Effector CD4-positive, alpha-beta T cell (primary cell): Measurements from ENCODE around the gene LRRC32.

ENCODE experiments used
- DNase-seq: peaks from one replicate; pipeline ENCODE4 v3.0.0-alpha.2; 2020

Gene LRRC32

DNA sequence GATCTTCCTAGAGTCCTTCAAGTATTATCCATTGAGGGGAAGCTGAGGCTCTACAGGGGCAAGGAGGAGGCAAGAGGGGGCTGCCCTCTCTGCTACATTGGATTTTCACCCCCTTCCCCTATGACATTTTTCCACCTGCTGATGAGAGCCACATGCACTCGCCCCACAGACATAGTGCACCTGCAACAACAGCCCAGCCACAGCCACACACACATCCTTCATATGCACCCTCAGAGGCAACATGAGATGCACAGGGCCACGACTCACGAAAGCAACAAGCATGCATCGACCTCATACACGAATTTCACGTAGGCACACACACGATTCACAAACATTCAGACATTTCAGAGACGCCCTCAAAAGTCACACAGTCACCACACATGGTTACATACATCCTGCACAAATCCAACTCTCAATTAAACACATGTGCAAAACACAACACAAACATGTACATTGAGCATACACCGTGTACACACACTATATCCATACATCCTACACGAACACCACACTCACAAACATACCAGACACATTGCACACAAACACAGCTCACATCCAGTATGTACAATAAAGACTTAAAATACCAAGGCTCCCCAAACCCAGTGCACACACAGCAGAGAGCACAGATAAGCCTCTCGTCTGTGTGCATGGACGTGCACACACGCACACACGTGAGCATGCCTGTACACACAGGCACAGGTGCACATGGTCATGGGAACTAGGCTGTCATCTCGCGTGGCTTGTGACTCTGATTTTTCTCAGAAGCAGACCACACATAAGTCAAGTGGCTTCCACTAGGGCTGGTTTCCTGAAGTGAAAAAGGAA, 6.3 kb upstream of the LRRC32 start:
- DNase-seq, result no peak

DNA sequence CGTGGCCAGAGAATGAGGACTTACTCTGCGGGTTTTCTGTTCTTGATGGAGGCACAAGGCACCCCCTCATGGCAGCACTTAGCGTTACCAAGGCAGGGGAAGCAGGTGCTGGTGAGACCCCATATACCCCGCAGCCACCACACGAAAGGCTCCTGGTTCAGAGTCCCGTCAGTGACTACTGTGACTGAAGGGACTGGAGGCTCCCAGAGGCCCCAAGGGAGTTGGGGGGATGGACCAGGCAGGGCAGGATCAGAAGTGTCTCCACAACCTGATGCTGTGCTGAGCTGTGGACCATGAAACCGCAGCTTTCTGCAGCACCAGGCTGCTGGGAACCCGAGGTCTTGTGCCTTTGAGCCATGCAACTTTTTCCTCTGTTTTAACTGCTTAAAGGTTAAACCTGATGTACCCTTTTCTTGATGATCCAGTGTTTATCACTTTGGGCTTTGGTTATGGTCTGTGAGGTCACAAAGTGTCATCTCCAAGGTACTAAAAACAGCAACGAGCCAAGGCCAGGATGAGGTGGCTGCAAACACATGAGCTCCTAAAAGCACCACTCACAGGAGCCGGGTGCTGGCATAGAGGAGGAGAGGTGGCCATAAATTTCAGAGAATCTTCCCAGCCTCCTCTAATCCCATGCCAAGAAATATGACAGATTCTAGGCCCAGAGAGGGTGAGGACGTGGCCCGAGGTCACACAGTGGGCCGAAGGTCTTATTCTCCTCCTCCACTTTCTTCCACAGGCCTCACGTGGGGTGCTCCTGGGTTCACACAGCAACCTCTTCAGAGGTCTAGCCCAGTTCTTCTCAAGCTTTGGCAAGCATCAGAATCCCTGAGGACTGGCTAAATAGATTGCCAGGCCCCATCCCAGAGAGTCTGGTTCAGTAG, 4.2 kb upstream of the LRRC32 start:
- no peak for DNase-seq

GRCh38 chr11:76673176-76674142, 2.9 kb upstream of the LRRC32 start:
- DNase-seq, result no peak

DNA sequence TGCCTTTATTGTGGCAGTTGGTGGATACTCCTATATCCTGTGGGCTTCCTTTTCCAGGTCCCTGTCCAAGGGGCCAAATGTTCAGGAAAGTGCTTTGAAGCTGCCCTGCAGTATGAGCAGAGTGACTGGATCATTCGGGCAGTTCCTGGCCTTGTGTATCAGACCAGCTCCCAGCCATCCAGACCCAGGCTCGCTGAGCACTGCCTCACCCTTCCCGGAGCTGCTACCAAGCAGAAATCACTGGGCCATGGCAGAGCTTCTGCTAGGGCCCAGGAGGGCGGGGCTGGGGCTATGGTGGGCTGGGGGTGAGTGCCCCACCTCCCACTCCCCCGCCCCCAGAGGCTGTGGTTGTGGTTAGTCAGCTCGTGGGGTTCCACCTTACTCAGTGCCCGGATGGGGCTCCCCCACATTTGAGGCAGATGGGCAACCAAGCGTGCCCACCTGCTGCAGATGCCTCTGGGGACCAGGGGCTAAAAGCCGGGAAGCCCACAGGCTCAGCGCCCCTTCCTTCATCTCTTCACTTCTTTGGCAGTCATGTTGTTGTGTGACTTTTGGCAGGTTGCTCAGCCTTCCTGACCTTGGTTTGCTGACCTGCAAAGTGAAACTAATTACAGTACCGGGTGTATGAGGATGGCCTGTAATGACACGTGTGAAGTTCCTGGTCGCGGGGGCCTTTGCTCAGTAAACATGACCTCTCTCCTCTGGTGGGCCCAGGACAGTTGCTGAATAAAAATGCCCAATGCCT, 2.1 kb upstream of the LRRC32 start:
- DNase-seq, result peak; percentile 6

GRCh38 chr11:76671626-76672309, 1.2 kb upstream of the LRRC32 start:
- DNase-seq, result no peak

DNA sequence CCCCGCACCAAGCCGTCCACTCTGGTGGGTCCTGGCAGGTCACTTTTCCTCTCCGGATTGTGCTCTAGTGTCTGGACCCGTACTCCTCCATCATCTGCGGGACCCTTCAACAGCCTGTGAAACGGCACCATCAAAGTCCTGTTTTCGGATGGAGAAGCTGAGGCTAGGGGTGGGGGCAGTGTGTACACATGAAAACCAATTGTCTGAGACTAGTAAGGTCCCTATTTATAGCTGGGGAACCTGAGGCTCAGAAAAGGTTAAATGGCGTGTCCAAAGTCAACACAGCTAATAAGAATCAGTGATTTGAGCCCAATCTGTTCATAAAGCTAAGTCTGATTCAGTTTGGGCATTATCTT, 668 bp upstream of the LRRC32 start:
- DNase-seq, result no peak

- no peak for DNase-seq
Observed at GRCh38 chr11:76669901-76670484, 554 bp downstream of the LRRC32 start.

GRCh38 chr11:76668362-76669155, 2.0 kb downstream of the LRRC32 start:
- DNase-seq, result no peak

GRCh38 chr11:76667856-76668255, 2.7 kb downstream of the LRRC32 start:
- no peak for DNase-seq

- no peak for DNase-seq
Observed at GRCh38 chr11:76667271-76667818, 3.2 kb downstream of the LRRC32 start.

DNA sequence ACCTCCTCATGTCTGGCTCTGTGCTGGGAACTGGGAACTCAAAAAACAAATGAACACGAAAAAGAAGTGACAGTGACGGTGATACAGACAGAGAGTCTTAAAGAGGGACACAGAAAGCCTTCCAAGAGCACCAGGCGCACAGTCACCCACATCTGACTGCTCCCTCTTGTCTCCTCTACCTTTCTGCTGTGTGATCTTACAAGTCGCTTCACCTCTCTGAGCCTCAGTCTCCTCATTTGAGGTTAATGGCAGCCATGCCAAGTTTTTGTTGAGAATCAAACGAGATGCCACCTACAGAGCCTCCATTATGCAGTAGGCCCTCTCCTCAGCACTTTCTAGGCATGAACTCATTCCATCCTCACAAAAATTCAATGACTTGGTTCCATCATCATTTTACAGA, 3.7 kb downstream of the LRRC32 start:
- DNase-seq, result no peak

- DNase-seq, result no peak
Observed at GRCh38 chr11:76666408-76666807, 4.1 kb downstream of the LRRC32 start.

- no peak for DNase-seq
Observed at GRCh38 chr11:76665921-76666351, 4.6 kb downstream of the LRRC32 start.

GRCh38 chr11:76665172-76665571, 5.4 kb downstream of the LRRC32 start:
- DNase-seq, result no peak

GRCh38 chr11:76664578-76665061, 5.9 kb downstream of the LRRC32 start:
- DNase-seq, result no peak

- no peak for DNase-seq
Observed at GRCh38 chr11:76663912-76664440, 6.6 kb downstream of the LRRC32 start.

DNA sequence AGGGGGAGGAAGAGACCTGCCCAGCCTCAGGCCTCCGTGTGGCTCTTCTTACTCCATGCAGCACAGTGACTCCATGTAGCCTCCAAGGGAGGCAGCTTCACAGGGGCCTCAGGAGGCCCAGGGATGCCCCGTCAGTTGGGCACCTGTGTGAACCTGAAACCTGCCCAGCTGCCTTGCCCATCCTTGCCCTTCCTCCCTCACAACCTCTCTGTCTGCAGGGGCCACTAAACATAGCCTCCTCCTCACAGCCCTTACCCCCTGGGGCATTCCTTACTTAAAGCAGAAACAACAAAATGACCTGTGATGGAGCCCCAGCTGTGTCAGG, 7.1 kb downstream of the LRRC32 start:
- DNase-seq, result no peak

DNA sequence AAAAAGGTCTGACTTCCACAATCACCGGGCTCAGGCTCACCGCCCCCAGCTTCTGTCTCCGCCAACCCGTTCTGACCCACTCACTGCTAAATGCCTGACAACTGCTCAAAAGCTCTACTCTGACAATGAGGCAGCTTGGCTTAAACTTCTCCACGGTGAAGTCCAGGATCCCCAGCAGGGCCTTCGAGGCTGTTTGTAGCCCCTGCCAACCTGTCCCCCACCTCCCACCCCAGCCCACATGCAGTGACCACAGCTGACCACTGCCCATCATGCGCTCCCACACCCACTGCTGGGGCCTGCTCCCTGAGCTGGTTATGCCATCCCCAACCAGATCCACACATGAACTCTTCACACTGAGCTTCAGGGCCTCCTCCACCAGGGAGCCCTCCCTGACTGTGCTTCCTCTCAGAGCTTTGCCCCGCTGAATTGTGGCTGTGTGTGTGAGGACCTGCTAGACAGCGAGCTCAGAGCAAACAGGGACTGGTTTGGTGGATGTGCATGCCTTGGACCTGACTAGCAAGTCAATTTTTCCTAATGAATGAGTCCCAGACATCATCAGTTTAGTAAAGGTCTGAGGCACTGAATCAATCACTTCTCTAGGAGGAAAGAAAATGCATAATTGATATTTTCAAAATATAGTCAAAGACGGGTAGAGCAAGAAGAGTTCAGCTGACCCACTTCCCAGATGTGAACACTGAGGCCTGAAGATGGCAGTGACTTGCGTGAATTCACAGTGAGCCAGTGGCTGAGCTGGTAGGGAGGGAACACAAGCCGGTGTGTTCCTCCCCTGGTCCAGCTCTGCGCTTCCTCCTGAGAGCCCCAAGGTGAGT, 7.7 kb downstream of the LRRC32 start:
- DNase-seq, result no peak
